ENCODE data around the gene NCAM2. TPM values are rescaled to one million over a fixed set of nuclear protein-coding genes. Genes with fewer than 3 reads are reported as not detected.
A peak's percentile ranks its signal among the peaks of the same experiment; 100 is the strongest.

The NCAM2 gene
- total RNA-seq, 1 donor from 2014 or later, result under 0.01 TPM

- H3K36me3 ChIP-seq (ENCODE audit: control insufficient read depth, insufficient read depth, low read length), result no peaks in the 10 kb centered on the region
- peak; percentile 9 for DNase-seq (ENCODE audit: low read depth)
- H3K27me3 ChIP-seq (ENCODE audit: control insufficient read depth, insufficient read depth, low read length), result no peaks in the 10 kb centered on the region
- peak; percentile 36 for TF ChIP-seq CTCF (IDR thresholded peaks at IDR 0.05; ENCODE audit: insufficient read depth, low read length, poor library complexity, severe bottlenecking)
- H3K4me3 ChIP-seq (ENCODE audit: low read depth, low read length), result no peak overlapping the region
Measured at GRCh38 chr21:21163904-21164303, 165.7 kb downstream of the NCAM2 start.

- DNase-seq (ENCODE audit: low read depth), result peak; percentile 4
- Histone ChIP-seq H3K27me3 (ENCODE audit: control insufficient read depth, insufficient read depth, low read length) (no peaks in the 10 kb centered on the region), H3K4me3 (ENCODE audit: low read depth, low read length) (no peak overlapping the region), H3K36me3 (ENCODE audit: control insufficient read depth, insufficient read depth, low read length) (no peaks in the 10 kb centered on the region)
- no peak for TF ChIP-seq CTCF (IDR thresholded peaks at IDR 0.05; ENCODE audit: insufficient read depth, low read length, poor library complexity, severe bottlenecking)
Measured at GRCh38 chr21:21165063-21165645, 166.9 kb downstream of the NCAM2 start.

- Histone ChIP-seq H3K36me3 (ENCODE audit: control insufficient read depth, insufficient read depth, low read length) (no peaks in the 10 kb centered on the region), H3K4me3 (ENCODE audit: low read depth, low read length) (no peak overlapping the region), H3K27me3 (ENCODE audit: control insufficient read depth, insufficient read depth, low read length) (no peaks in the 10 kb centered on the region)
- DNase-seq (ENCODE audit: low read depth), result no peak
- no peak for TF ChIP-seq CTCF (IDR thresholded peaks at IDR 0.05; ENCODE audit: insufficient read depth, low read length, poor library complexity, severe bottlenecking)
Measured at GRCh38 chr21:21174676-21175075, 176.5 kb downstream of the NCAM2 start.

GRCh38 chr21:21175798-21176334 lies 177.7 kb downstream of the NCAM2 start:
- no peak for TF ChIP-seq CTCF (IDR thresholded peaks at IDR 0.05; ENCODE audit: insufficient read depth, low read length, poor library complexity, severe bottlenecking)
- H3K36me3 ChIP-seq (ENCODE audit: control insufficient read depth, insufficient read depth, low read length), result no peaks in the 10 kb centered on the region
- no peaks in the 10 kb centered on the region for H3K27me3 ChIP-seq (ENCODE audit: control insufficient read depth, insufficient read depth, low read length)
- DNase-seq (ENCODE audit: low read depth), result no peak
- H3K4me3 ChIP-seq (ENCODE audit: low read depth, low read length), result no peak overlapping the region

- H3K27me3 ChIP-seq (ENCODE audit: control insufficient read depth, insufficient read depth, low read length), result no peaks in the 10 kb centered on the region
- TF ChIP-seq CTCF (IDR thresholded peaks at IDR 0.05; ENCODE audit: insufficient read depth, low read length, poor library complexity, severe bottlenecking), result no peak
- no peak for DNase-seq (ENCODE audit: low read depth)
- no peak overlapping the region for H3K4me3 ChIP-seq (ENCODE audit: low read depth, low read length)
- no peaks in the 10 kb centered on the region for H3K36me3 ChIP-seq (ENCODE audit: control insufficient read depth, insufficient read depth, low read length)
Measured at GRCh38 chr21:21177353-21177986, 179.3 kb downstream of the NCAM2 start.

Measured in kidney epithelial cell (primary cell).